C4-2B (cell line): ENCODE data around the gene SPRED3.

ENCODE experiments used
- ZFX ChIP-seq: fragments of 450-650 bp; IDR thresholded peaks from 2 replicates; pipeline ENCODE4 v1.6.1; 2017
- TF ChIP-seq, protein P1 (sequence below): fragments of 450-650 bp; conservative IDR thresholded peaks from 2 replicates; pipeline ENCODE4 v1.5.1; 2017; ENCODE audit warnings: mild to moderate bottlenecking

DNA sequence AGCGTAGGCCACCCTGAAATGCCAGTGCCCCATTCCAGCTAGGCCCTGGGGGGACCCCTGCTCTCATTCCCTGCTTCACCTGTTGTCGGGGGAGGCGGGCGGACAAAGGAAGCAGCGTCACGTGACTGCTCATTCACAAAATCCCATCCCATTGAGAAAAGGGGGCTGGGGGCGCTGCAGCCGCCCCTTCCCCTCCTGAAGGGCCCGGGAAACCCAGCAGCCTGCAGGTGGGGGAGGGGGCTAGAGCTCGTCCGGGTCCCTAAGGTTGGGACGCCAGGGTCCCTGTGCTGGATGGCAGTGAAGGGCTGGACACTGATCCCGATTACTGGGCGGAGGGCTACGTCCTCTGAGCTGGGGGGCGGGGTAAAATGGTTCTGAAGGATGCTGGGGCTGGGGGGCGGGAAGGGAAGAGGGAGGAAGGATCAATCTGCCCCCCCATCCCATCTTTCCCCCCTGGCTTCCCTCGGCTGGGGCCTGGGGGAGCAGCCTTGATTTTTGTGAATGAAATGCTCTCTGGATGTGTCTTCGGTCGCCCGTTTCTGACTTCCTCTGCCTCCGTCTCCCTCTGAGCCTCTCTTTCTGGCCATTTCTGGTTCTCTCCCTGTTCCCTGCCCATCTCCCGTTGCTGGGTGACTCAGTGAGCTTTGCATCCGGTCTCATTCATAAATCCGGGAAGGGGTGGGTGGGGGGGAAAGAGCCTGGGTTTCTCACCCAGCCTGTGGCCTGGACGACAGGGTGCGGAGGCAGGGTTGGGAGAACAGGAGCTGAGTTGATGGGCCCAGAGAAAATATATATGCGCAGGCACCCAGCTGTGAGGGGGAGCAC is 816 bp downstream of the SPRED3 start:
- TF ChIP-seq, protein P1, sequence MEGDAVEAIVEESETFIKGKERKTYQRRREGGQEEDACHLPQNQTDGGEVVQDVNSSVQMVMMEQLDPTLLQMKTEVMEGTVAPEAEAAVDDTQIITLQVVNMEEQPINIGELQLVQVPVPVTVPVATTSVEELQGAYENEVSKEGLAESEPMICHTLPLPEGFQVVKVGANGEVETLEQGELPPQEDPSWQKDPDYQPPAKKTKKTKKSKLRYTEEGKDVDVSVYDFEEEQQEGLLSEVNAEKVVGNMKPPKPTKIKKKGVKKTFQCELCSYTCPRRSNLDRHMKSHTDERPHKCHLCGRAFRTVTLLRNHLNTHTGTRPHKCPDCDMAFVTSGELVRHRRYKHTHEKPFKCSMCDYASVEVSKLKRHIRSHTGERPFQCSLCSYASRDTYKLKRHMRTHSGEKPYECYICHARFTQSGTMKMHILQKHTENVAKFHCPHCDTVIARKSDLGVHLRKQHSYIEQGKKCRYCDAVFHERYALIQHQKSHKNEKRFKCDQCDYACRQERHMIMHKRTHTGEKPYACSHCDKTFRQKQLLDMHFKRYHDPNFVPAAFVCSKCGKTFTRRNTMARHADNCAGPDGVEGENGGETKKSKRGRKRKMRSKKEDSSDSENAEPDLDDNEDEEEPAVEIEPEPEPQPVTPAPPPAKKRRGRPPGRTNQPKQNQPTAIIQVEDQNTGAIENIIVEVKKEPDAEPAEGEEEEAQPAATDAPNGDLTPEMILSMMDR, result no peak
- TF ChIP-seq ZFX, result no peak
